ENCODE data around the gene UBXN4.

UBXN4 gene

DNA sequence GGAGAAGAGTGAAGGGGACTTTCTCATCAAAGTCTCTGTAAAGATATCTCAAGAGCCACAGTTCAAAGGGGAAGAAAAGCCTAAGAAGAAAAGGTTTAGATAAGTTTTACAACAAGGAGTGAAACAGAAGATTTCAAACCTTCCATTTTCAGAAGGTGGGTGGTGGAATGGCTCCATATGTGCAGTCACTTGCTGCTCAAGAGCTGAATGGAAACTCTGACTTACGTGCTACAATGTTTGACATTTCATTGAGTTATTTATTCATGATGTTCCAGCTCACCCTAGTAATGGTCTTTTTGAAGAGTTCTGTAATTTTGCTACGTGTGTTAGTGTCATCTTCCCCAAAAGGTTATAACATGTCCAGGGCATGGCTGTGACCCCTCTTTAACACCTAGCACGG is 73.6 kb downstream of the UBXN4 start:
- no peak for DNase-seq

DNA sequence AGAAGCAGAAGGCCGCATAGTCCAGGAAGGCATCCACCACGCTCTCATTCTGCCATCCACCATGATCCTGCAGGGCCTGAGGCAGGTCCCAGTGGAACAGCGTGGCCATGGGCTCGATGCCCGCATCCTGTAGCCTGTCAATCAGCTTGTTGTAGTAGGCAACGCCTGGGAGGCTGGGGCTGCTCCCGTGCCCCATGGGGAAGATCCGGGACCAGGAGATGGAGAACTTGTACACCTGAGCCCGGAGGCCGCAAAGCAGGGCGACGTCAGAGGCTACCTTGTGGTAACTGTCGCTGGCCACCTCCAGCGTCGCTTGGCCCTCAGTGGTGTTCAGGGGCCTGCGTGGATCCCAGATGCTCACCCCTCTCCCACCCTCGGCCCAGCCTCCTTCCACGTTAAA is 75.8 kb downstream of the UBXN4 start:
- no peak for DNase-seq

- no peak for DNase-seq
Observed at GRCh38 chr2:135817951-135818350, 76.3 kb downstream of the UBXN4 start.

DNA sequence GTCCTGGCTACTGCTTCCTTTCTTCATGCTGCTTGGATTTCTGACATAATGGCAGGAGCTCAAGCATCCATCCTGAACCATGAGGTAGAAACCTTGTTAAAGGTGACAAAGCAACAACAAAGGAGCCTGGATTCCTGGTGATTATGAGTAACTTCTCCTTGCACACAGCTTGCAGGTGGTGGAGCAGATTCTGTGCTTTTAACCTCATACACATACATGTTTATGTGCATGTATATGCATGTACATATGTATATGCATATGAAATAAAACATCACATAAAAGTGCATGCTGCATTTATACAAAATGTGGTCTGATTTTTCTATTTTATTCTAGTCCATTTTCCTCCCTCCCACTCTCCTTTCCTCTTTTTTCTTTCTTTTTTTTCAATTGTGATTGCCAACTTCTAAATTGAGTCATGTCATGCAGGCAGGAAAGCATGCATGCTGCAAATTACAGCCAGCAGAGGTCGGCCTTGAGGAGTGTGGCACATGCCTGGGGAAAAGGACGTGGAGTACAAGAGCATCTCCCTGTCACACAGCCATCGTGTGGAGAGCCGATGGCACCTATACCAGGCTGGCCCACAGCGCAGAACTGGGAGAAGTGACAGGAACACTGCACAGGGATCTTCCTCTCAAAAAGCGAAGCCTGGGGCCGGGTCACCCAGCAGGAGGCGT is 77.4 kb downstream of the UBXN4 start:
- peak; percentile 84 for DNase-seq

DNA sequence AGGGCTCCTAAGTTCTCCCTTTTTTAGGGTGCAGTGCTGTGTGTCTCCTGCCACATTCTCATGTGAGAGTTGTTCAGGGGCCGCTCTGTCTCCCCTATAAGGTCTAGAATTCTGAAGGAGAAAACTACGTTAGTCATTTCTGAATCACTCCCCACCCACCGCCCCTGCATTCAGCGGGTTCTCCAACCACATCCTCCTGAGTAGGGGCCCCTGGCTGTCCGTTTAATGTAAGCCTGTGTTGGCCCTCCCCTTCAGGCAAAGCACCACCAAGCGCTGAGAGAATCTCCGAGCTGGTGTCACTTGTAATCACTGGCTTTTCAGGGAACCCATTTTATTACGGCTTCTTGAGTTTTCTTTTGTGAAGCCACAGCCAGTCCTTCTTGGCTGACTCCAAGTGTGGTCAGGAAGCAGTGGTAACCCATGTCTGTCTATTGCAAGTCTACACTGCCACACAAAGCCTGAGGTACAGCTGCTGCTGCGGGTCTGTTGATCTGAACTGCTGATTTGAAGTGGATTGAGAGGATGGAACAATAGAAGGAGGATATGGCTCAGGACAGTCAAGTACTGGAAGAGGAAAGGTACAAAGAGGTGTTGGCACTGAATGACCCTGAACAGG is 78.5 kb downstream of the UBXN4 start:
- DNase-seq = peak; percentile 94

DNA sequence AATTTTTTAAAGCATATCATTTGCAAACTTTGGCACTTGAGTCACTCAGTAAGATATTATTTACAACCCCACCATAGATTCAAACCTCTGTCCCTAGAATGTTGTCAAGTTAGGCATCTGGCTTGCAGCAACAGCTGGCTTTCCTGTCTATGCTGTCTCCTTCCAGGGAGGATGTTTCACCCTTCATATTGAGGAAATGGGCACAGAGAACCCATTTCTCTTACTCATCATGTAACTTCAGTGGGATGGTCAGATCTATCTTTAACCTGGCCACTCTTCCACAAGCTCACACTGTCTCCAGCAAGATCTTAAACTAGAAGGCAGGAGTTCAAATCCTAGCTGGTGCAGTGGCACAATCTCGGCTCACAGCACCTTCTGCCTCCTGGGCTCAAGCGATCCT is 79.5 kb downstream of the UBXN4 start:
- DNase-seq = peak; percentile 22

DNA sequence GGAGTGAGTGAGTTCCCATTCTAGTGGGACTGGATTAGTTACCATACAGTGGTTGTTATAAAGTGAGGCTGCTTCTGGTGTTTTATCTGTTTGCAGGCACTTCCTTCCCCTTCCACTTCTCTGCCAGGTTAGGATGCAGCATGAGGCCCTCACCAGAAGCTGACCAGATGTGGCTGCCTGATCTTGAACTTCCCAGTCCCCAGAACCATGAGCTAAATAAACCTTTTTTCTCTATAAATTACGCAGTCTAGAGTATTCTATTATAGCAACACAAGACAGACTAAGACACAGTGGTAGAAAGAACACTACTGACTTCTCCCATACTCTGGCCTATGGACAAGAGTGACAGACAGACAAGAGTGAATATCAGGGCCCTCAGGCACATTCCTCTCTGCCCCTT is 81.2 kb downstream of the UBXN4 start:
- no peak for DNase-seq

- no peak for DNase-seq
Observed at GRCh38 chr2:135825131-135825530, 83.5 kb downstream of the UBXN4 start.

GRCh38 chr2:135825550-135826176 is 84.0 kb downstream of the UBXN4 start:
- no peak for DNase-seq

GRCh38 chr2:135826544-135826943 is 84.9 kb downstream of the UBXN4 start:
- no peak for DNase-seq

GRCh38 chr2:135829378-135830135 is 87.9 kb downstream of the UBXN4 start:
- no peak for DNase-seq

- no peak for DNase-seq
Observed at GRCh38 chr2:135831180-135831812, 89.6 kb downstream of the UBXN4 start.

DNA sequence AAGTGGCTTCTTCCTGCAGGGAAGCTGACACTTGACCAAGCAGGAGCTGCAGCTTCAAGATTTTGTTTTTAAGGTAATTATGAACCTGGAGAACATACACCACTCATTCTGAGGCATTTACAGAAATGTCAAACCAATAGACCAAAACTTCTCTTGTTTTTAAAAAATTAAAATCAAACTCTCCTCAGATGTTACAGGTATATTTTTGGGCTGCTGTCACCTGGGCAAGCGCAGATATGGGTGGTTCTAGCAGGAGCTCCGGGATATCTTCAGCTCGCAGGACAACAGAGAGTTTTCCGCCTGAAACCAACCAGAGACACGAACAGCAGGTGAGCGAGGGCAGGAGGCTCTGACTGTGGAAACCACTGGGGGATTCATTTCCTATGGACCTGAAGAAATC is 91.2 kb downstream of the UBXN4 start:
- DNase-seq = no peak
